Stimulated activated CD8-positive, alpha-beta memory T cell treated with anti-CD3 and anti-CD28 coated beads, Interleukin-4, amount 100 ng/mL, for 48 hours (primary cell): ENCODE measurements around the gene ATF7.
"Not testable (repeated sequence)": the region's sequence is repeated elsewhere in the genome, so short reads cannot be mapped to it uniquely, and the experiment has no call there.

Experiments
- DNase-seq: peaks from one replicate; pipeline ENCODE4 v3.0.0-alpha.2; 2020

Gene ATF7

DNA sequence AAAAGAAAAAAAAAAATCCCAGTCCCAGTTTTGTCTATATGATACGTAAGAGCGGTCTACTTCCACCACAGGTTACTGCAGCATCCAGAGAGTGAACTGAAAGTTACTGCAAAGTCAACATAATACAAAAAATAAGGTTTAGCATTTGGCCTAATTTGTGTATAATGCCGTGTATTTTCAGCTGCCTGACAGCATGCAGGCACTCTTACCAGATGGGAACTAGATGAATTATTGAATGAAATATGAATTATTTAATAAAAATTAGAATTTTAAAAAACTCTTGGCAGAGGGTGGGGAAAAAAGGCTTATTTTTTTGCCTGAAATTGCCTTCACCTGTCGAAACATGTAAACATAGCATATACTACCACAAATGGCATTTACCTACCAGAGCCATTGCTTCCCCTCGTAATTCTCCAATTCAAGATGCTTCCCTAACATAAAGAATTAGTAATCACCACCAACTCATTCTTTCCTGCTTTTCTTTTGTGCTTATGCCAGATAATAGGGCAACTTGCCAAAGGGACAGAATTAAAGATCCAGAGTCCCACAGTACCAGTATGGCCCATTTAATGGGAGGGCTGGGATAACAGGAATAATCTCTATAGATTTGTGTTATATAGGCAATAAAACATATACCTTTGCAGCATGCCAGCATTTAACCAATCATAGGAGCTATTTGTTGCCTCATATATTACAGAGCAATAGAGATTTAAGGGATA lies 31.1 kb downstream of the ATF7 start:
- no peak for DNase-seq

GRCh38 chr12:53593707-53594106 lies 32.5 kb downstream of the ATF7 start:
- DNase-seq = no peak

DNA sequence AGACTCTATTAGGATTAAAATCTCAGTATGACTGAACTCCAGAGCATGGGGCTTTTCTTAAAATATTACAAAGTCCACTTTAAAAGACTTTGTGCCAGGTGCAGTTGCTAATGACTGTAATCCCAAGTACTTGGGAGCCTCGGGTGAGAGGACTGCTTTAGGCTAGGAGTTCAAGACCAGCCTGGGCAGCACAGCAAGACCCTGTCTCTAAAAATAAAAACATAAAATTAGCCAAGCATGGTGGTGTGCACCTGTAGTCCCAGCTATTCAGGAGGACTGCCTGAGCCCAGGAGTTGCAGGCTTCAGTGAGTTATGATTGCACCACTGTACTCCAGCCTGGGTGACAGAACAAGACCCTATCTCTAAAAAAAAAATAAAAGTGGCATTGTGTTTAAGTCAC lies 33.2 kb downstream of the ATF7 start:
- DNase-seq = no peak

DNA sequence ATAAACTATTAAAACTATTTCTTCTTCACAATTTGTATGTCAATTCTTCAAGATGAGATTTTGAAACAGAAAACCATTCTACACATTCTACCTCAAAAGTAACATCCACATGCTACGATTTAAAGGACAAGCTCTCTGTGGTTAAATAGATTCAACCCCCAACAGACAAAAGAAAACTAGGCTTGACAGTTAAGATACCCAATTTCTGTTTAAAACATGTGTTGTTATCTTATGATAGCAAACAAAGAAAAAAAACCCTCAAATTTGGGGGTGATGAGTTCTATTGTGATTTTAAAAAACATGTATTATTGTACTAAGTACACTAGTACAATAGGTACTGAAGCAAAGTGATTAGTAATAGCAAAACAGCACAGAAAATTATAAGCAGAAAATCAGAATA lies 33.8 kb downstream of the ATF7 start:
- no peak for DNase-seq

DNA sequence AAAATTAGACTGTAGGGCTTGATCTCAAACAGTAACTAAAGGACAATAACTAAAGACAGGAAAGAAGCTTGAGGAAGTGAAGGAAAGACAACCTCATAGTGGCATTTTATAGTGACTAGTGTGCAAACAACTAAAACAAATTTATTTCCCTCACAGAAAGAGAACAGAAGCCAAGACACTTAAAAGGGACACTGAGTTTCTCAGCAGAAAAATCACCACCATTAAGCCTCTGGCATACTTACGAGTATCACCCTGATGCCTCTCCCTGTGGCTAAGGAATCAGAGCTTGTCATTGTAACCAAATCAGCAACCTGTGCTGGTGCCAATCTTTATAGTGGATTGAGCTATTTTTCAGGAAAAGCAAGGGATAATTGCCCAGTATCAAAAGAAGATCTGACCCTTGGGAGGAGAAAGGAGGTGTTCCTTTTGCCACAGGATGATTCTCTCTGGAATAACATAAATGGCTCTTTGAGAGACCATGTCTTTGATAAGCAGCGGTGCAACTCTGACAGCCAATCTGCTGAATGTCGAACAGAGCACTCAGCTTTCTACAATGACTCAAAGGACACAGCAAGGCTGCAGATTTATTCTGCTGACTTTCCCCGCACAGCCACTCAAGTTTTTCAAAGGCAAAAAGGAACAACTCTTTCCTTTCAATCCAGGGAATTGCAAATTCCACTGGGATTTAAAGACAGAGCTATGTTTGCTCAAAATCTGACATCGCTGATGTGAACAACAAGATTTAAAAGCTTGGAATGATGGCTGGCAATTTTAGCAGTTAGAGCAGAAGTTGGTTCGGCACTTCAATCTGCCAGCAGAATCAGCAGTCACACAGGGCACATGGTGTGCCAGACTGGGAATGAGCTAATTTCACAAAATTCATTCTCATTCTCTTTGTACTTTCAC lies 34.6 kb downstream of the ATF7 start:
- DNase-seq = no peak

DNA sequence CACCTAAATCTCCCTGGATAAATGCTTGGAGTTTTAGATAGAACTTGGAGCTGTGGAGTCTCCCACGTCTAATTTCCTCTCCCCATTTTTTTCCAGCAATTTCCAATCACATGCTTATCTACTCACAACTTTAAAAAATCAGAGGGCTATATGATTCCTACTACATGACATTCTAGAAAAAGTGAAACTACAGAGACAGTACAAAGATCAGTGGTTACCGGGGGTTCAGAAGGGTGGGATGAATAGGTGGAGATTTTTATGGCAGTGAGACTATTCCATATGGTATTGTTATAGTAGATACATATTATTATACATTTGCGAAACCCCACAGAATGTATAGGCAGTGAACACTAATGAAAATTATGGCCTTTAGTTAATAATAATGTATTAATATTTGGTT lies 35.5 kb downstream of the ATF7 start:
- no peak for DNase-seq

GRCh38 chr12:53589915-53590314 lies 36.3 kb downstream of the ATF7 start:
- DNase-seq = no peak

DNA sequence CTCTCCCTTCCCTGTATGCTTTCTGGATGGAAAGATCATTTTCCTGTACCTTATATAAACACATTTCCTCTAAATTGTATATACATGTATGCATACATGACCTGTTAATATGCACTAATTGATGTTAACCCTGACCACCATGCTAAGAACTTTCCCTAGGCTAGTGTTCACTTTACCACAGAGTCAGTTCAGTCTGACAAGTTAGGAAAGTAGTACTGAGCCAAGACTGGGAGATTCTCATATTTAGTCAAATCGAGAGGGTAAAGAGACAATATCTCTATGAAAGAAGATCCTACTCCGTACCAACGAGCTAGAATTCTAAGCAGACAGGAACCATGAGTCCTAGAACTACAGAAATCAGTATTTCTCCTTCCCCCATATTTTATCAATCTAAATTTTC lies 36.8 kb downstream of the ATF7 start:
- DNase-seq = no peak

- DNase-seq = no peak
Measured at GRCh38 chr12:53588123-53588522, 38.1 kb downstream of the ATF7 start.

GRCh38 chr12:53586745-53587144 lies 39.4 kb downstream of the ATF7 start:
- no peak for DNase-seq

DNA sequence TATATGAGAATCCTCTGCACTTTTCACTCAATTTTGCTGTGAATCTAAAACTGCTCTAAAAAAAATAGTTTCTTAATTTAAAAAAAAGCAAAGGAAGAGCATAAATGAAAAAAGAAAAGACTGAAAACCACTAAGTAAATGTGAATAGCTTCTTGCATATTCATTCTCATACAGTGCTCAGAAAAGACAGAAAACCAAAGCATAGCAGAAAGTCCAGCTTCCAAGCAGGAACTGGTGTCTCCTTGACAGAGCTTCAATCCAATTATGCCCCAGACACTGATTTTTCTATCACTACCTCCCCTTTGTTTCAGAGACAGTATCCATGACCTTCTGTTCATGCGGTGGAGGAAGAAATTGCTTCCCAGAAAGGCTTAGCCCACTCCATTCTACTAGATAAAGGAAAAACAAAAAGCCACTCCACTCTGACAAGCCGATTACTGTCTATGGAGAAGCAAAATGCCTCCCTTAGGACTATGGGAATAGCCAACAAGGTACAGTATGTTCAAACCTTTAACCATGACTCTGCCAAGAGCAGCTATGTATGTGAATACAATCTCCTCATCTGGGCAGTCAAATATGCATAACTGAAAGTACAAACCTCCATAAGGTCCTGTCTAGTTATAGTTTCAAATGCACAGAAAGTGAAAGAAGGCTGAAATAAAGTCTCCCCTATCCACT lies 40.6 kb downstream of the ATF7 start:
- no peak for DNase-seq

- no peak for DNase-seq
Measured at GRCh38 chr12:53579545-53579955, 46.6 kb downstream of the ATF7 start.

- DNase-seq = no peak
Measured at GRCh38 chr12:53578783-53579182, 47.4 kb downstream of the ATF7 start.

- no peak for DNase-seq
Measured at GRCh38 chr12:53577941-53578352, 48.2 kb downstream of the ATF7 start.

DNA sequence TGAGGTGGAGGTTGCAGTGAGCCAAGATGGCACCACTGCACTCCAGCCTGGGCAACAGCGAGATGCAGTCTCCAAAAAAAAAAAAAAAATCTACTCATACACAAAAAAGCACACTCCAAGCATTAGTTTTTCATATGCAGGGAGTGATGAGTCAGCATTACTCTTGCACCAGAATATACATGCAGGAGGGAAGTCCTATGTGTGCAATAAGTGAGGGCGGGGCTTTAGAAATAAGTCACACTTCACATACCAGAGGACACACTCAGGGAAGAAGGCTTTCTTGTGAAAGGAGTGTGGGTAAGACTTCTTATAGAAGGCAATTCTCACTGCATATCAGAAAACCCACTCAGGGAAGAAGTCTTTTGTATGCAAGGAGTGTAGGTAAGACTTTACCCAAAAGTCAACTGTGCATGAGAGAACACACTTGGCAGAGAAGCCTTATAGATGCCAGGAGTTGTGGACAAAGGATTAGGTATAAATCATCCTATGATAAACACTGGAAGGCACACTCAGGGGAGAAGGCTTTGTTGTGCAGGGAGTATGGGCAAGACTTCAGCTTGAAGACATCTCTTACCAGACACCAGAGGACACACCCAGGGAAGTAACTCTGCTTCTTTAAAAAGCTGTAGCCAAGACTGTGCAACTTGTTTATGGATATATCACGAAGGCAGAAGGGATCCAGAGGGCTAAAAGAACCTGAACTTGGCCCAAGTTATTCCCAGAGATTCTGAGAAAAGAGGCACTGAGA lies 50.5 kb downstream of the ATF7 start:
- no peak for DNase-seq

DNA sequence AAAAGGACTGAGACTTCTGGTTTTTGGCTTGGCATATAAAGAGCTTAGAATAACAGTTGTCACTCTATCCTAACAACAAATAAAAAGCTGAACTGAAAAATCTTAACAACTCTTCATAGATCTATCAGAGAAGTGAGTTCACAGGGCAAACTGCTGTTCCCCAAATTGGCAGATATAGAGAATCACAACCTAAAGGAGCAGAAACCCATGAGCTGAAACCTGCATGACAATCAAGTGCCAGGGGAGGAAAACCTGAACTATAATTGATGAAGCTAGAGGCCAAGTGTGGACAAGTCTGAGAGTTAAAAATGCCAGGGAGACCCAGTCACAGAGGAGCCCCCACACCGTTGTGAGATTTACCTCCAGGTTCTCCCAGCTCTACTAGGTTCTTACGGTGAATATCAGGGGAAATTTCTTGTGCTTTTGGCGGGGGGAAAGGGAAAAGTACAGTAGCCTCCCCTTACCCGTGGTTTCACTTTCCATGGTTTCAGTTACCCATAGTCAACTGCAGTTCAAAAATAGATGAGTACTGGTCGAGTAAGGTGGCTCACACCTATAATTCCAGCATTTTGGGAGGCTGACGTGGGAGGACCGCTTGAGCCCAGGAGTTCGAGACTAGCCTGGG lies 53.9 kb downstream of the ATF7 start:
- no peak for DNase-seq

DNA sequence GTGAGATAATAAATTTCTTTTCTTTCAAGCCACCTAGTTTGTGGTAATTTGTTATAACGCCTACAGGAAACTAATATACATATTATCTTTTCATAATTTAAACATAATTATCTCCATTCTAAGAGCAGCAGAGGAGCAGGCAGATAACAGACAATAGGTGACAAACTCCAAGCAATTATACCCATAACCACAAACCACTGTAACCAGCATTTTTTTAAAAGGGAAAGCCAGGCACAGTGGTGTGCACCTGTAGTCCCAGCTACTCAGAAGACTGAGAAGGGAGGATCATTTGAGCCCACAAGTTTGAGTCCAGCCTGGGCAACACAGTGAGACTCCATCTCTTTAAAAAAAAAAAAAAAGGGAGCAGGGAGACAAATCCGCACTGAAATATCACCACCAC lies 54.9 kb downstream of the ATF7 start:
- no peak for DNase-seq

GRCh38 chr12:53568809-53569557 lies 57.2 kb downstream of the ATF7 start:
- DNase-seq = no peak

DNA sequence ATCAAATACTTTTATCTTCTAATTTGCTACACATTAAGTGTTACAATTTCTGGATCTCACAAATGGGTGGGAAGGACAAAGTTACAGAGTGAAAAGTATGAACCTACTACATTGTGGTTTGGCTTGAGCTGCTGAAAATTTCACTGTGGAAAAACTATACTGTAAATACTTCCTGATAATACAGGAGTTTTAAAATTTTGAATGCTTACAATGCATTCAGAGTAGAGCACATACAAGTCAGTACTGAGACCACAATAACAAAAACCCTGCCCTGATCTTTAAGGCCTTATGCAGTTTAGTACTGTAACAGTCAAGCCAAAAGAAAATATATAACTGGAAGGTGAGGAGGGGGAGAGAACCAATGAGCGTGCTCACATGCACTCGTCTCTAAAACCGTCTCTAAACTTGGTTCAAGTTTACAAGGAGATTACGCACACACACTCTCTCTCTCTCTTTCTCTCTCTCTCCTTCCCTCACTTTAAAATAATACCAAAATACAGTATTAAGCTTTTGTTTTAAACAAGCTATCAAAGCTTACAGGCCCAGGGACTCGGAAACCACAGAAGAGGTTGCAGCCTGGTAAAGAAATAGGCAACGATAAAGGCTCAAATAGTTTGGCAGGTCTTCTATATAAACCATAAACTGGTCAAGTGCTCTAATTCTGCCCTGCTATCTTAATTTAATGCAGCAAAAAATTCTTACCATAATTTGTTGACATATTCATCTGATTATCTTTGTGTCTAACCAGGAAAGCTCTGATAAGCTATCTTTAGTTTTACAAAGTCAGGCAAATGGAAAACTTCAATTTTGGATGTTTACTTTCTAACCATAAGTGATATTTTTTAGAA lies 58.0 kb downstream of the ATF7 start:
- no peak for DNase-seq

- DNase-seq = not testable (repeated sequence)
Measured at GRCh38 chr12:53565376-53565775, 60.8 kb downstream of the ATF7 start.

- DNase-seq = no peak
Measured at GRCh38 chr12:53564941-53565340, 61.2 kb downstream of the ATF7 start.
